HG02623 (cell line): Measurements from ENCODE around the gene CDC6.

Experiments used
- ATAC-seq: cut with Tn5 transposase; IDR thresholded peaks from one replicate; pipeline ENCODE4 v1.9.1; 2021; ENCODE audit warnings: moderate library complexity; ENCODE audit not compliant: unreplicated experiment

The CDC6 gene

DNA sequence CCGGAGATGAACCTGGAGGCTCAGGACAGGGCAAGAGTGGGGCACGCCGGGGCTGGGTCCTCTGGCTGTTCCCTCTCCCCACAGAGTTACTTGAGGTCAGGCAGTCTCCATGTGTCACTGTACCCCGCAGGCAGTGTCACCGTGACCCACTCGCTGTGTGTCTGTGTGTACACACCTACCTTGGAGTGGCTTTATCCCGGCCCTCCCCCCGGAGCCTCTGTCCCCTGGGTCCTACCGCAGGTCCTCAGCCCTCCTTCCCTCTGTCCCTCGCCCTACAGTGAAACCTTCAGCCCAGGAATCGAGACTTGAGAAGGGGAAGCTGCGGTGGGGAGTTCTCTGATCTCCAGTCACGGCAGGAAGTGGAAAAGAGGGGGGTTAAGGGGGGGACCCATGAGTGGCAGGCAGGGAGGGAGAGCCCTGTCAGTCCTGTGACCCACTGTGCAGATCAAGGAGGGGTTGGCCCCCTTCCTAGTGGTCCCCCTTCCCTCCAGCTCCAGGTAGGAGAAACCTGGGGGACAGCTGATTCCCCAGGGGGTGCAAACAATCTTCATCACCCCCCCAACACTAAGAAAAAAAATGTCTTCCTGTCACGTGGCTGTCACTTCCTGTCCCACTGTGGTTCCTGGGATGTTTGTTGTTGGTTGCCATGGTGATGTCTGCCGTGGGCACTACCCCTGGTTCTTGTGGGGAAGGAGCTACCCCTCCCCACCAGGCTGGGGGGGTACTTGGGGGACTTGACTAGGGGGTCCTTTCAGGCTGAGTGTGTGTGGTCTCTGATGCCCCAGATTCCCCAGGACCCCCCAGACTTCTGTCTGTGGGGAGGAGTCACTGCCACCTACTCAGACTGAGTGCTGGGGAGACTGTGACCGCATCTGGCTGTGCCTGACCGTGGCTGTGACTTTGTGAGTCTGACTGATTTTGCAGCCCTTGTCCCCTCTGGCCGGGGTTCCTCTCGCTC is 35.0 kb downstream of the CDC6 start:
- ATAC-seq, result peak; percentile 21

- no peak for ATAC-seq
Observed at GRCh38 chr17:40323391-40324381, 36.0 kb downstream of the CDC6 start.

DNA sequence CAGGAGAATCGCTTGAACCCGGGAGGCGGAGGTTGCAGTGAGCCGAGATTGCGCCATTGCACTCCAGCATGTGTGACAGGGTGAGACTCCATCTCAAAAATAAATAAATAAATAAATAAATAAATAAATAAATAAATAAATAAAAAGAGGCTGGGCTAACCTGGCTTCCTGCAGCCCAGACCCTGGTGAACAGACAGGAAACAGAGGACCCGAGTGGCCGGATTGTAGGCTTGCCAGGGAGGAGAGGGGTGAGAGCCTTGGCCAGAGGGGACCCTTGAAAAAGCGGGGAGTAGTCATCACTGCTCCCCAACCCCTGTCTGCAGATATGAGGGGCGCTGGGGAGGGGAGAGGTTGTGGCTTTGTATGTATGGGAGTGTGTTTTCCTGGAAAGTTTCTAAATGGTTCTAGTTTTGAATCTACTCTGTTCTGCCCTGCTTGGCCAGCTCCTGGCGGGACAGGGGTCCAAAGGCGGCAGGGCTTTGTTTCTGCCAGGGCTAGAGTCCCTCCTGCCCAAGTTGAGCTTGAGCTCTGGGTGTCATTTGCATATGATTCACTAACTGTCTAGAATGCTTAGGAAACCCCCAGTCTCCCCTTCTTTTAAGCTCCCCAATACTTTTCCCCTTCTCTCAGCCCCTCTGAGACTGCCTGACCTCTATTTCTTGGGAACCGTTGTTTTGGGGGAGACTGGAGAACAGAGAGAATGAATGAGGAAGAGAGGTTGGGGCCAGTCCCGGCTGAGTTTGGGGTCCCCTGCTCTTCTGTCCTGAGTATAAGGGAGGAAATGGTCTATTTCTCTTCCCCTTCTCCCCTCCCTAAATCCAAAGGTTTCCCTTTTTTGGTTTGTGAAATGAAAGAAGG is 37.7 kb downstream of the CDC6 start:
- no peak for ATAC-seq

GRCh38 chr17:40326014-40326831 is 38.5 kb downstream of the CDC6 start:
- ATAC-seq, result no peak

DNA sequence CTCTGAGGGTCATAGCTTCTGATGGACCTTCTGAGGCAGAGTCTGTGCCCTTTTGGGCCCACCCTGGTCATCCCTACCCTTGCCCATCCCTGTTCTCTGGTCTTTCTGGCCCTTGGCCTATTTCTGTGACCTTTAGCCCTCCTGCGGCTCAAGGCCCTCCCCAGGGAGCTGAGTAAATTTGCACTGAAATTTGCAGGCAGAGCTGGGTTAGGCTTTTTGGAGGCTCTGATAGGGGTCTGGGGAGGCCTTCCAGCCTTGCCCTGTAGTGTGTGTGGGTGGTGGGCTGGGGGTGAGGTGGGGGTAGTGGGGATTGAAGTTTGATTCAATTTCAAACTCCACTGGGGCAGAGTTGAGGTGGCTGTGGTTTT is 39.1 kb downstream of the CDC6 start:
- no peak for ATAC-seq

DNA sequence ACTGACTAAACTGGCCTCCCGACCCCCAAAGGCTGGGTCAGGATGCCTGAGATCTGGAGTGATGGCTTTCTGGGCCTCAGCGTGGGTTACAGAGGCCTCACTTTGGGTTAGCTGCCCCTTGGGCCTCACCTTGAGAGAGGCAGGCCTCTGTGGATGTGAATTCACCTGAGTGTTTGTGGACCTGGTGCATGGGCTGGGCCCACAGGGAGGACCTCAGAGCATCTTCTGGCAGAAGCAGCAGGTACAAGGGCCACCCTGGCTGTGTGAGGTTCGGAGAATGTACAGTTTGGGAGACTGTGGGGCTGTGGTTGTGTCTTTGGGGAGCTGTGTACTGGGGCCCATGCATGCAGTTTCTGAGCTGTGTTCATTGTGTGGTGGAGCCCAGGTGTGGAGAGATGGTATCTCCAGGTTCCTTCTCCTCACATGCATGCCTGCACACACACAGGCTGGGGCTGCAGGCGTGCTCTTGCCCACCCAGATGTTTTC is 39.6 kb downstream of the CDC6 start:
- no peak for ATAC-seq

- ATAC-seq, result no peak
Observed at GRCh38 chr17:40327735-40328385, 40.2 kb downstream of the CDC6 start.

DNA sequence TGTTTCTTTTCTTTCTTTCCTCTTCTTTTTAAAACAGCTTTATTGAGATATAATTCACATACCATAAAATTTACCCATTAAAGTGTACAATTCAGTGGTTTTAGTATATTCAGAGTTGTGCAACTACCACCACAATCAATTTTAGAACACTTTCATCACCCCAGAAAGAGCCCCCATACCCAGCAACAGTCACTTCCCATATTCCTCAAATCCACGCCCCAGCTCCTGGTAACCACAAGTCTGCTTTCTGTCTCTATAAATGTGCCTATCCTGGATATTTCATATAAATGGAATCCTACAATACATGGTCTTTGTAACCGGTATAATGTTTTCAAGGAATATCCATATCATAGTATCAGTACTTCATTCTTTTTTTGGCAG is 40.7 kb downstream of the CDC6 start:
- no peak for ATAC-seq

DNA sequence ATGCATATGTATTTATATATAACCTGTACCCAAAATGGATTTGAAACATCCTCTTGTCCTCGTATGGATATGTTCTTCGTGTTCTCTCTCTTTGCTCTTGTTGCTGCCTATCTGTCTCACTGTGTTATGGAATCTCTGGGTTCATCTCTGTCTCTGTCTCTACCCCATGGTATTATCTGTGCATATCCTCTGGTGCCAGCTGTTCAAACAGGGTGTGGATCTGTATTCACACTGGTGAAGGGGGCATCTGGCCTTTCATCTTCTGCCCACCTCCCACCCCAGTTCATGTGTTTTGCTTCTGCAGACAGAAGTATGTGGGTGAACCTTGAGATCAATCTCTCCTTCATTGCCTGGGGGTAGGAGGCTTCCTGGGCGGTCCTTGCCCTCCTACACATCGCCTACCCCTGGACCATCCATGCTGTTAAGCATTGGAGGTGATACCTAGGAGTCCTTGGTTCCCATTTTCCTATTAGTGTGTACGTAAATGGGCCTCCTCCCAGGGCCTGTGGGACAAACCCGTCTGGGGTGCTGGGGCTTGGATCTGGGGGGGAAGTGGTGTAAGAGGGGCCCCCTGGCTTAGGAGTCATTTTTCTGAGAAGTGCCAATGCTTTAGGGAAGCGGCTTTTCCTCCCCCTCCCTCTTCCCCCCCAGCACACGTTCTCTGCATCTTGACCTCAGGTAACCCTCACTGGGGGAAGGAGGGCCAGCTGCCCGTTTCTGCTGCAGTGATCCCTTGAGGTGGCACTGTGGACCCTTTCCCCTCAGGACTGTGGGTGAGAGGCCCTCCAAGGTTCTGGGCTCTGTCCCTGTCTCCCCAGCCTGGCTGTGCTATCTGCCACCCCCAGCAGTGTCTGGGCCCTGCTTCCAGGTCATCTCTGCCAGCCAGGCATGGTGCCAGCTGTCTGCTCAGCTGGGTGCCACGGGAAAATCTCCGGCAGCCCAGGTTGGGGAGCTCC is 42.4 kb downstream of the CDC6 start:
- no peak for ATAC-seq

- ATAC-seq, result no peak
Observed at GRCh38 chr17:40330850-40331470, 43.3 kb downstream of the CDC6 start.

- no peak for ATAC-seq
Observed at GRCh38 chr17:40331743-40332641, 44.3 kb downstream of the CDC6 start.

- ATAC-seq, result no peak
Observed at GRCh38 chr17:40333781-40334448, 46.2 kb downstream of the CDC6 start.

GRCh38 chr17:40335620-40336019 is 47.9 kb downstream of the CDC6 start:
- no peak for ATAC-seq

DNA sequence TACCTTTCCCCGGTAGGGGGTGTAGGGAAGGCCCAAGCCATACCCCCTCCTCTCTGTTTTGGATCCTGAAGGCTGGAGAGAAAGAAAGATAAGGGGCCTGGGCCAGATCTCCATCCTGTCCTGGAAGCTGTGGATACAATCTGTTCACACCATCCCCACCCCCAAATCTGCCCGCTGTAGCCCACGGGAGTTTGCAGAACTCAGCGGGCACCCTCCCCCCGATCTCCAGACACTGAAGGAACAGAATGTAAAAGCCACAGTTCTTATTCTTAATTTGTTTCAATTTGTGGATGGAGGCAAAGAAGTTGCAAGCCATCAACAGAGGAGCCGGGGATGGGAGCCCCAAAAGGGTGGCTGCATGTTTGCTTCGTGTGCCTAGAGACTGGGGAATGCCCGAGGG is 49.7 kb downstream of the CDC6 start:
- no peak for ATAC-seq

- no peak for ATAC-seq
Observed at GRCh38 chr17:40338058-40338457, 50.4 kb downstream of the CDC6 start.
